ENCODE data around the gene SPINT3.

Gene SPINT3
- 0 reads per million in 2 donors for total RNA-seq

GRCh38 chr20:45515147-45515913, at the start of gene SPINT3:
SPINT3 (minus strand) TSS chr20:45515622; CDS start chr20:45515608, 14 bp downstream.
- no peak for DNase-seq

- DNase-seq, result no peak
These were observed 49.4 kb upstream of the SPINT3 start for GRCh38 chr20:45564760-45565276.

GRCh38 chr20:45555198-45555597, 39.8 kb upstream of the SPINT3 start:
- DNase-seq, result no peak

- no peak for DNase-seq
These were observed 37.0 kb upstream of the SPINT3 start for GRCh38 chr20:45552456-45552855.

GRCh38 chr20:45550765-45551164, 35.3 kb upstream of the SPINT3 start:
- no peak for DNase-seq

GRCh38 chr20:45548410-45548809, 33.0 kb upstream of the SPINT3 start:
- no peak for DNase-seq

GRCh38 chr20:45547206-45547770, 31.9 kb upstream of the SPINT3 start, which contains the start of gene EPPIN:
EPPIN (minus strand) TSS chr20:45547401; CDS start chr20:45547357, 44 bp downstream.
- no peak for DNase-seq

- no peak for DNase-seq
These were observed 30.5 kb upstream of the SPINT3 start for GRCh38 chr20:45545754-45546453.

GRCh38 chr20:45545351-45545750, 29.9 kb upstream of the SPINT3 start:
- DNase-seq, result no peak

- DNase-seq, result no peak
These were observed 24.0 kb upstream of the SPINT3 start, which contains the start of gene WFDC6 for GRCh38 chr20:45539382-45539781. WFDC6 (minus strand) TSS chr20:45539482; CDS start chr20:45539407, 75 bp downstream.

GRCh38 chr20:45538209-45538799, 22.9 kb upstream of the SPINT3 start:
- no peak for DNase-seq

- DNase-seq, result no peak
These were observed 11.9 kb upstream of the SPINT3 start for GRCh38 chr20:45527294-45527693.

GRCh38 chr20:45523821-45524220, 8.4 kb upstream of the SPINT3 start:
- DNase-seq, result no peak

- no peak for DNase-seq
These were observed 2.9 kb upstream of the SPINT3 start for GRCh38 chr20:45518282-45518681.

- no peak for DNase-seq
These were observed 5.1 kb downstream of the SPINT3 start for GRCh38 chr20:45510242-45510862.

- no peak for DNase-seq
These were observed 6.3 kb downstream of the SPINT3 start for GRCh38 chr20:45509091-45509490.

GRCh38 chr20:45508068-45508886, 7.1 kb downstream of the SPINT3 start:
- DNase-seq, result no peak

- no peak for DNase-seq
These were observed 8.2 kb downstream of the SPINT3 start for GRCh38 chr20:45507011-45507820.

GRCh38 chr20:45506398-45506797, 9.0 kb downstream of the SPINT3 start:
- DNase-seq, result no peak

GRCh38 chr20:45503403-45503802, 12.0 kb downstream of the SPINT3 start:
- DNase-seq, result no peak

- DNase-seq, result no peak
These were observed 12.9 kb downstream of the SPINT3 start for GRCh38 chr20:45502561-45502960.

All from T-helper 9 cell (primary cell).